Spleen (tissue), 11 donors: ENCODE measurements around the gene PPP1R13B. TPM values are rescaled to one million over a fixed set of nuclear protein-coding genes. Genes with fewer than 3 reads are reported as not detected.

Experiments used
- DNase-seq: peaks from one replicate; pipeline ENCODE4 v3.0.0-alpha.2; 2020
- H3K27ac ChIP-seq, 8 donors: fragments of 200-600 bp; sonication (generic) in 7 of 8; 1 replicate in 4 of 8; 2 replicates in 4 of 8; pipeline versions ENCODE4 v1.5.0 to v1.8.0; 2016 to 2021; ENCODE audit warnings: inconsistent platforms in 4 of 8, mild to moderate bottlenecking in 4 of 8, moderate library complexity in 1 of 8
- H3K27me3 ChIP-seq, 7 donors: fragments of 200-600 bp; sonication (generic) in 6 of 7; replicated peaks in 1 of 7; 1 replicate in 4 of 7; 2 replicates in 3 of 7; pipeline versions ENCODE4 v1.5.0 to v1.8.0; 2016 to 2021; ENCODE audit warnings: inconsistent platforms in 3 of 7, mild to moderate bottlenecking in 1 of 7
- H3K36me3 ChIP-seq, 6 donors: fragments of 200-600 bp; sonication (generic) in 5 of 6; 1 replicate in 4 of 6; 2 replicates in 2 of 6; pipeline versions ENCODE4 v1.5.0 to v1.8.0; 2016 to 2021; ENCODE audit warnings: inconsistent platforms in 2 of 6
- H3K4me1 ChIP-seq, 6 donors: fragments of 200-600 bp; sonication (generic) in 5 of 6; 1 replicate in 3 of 6; 2 replicates in 3 of 6; pipeline versions ENCODE4 v1.5.0 to v1.8.0; 2016 to 2021; ENCODE audit warnings: inconsistent platforms in 3 of 6
- H3K4me3 ChIP-seq, 8 donors: fragments of 200-600 bp; sonication (generic) in 7 of 8; 1 replicate in 4 of 8; 2 replicates in 4 of 8; pipeline versions ENCODE4 v1.5.0 to v1.8.0; 2016 to 2021; ENCODE audit warnings: inconsistent platforms in 4 of 8, mild to moderate bottlenecking in 4 of 8, moderate library complexity in 2 of 8
- H3K9me3 ChIP-seq, 8 donors: fragments of 200-600 bp; sonication (generic) in 7 of 8; 1 replicate in 4 of 8; 2 replicates in 4 of 8; pipeline versions ENCODE4 v1.5.0 to v1.8.0; 2016 to 2021; ENCODE audit warnings: inconsistent platforms in 4 of 8
- CTCF ChIP-seq, 11 experiments: fragments of 200-600 bp in 7 of 11; fragments of 450-650 bp in 4 of 11; sonication (generic) in 4 of 11; IDR thresholded peaks in 8 of 11; conservative IDR thresholded peaks in 3 of 11; 1 replicate in 7 of 11; 2 replicates in 4 of 11; pipeline versions ENCODE4 v1.4.0 to v1.8.0; 2016 to 2021; ENCODE audit warnings: antibody characterized with exemption in 11 of 11, inconsistent platforms in 4 of 11, mild to moderate bottlenecking in 1 of 11
- POLR2AphosphoS5 ChIP-seq, 3 donors: sonication (generic); formaldehyde crosslinking; IDR thresholded peaks; one replicate each; pipeline ENCODE4 v1.5.1; 2017; ENCODE audit warnings: antibody characterized with exemption in 3 of 3
- WGBS, 5 donors: extraction: QIAGEN DNeasy Blood & Tissue Kit in 3 of 5; methylation state at CpG; one replicate each; pipeline versions ENCODE4 v1.1.5 to v1.1.7; 2013 to 2018; 5-methylcytosine and 5-hydroxymethylcytosine counted together
- intact Hi-C: fragments of 100-400 bp; cut with DNase I; formaldehyde crosslinking; loops from one replicate; pipeline ENCODE4 v1.15.0; 2023; ENCODE audit warnings: low total_unique reads
- polyA plus RNA-seq, 3 donors: library from polyadenylated mRNA; stranded (reverse); fragments of 200-250 nt; gene quantifications; one replicate each; pipeline ENCODE4 v1.2.1, GENCODE V29; 2013
- small RNA-seq, 4 donors: library from RNA; depleted of rRNA; stranded (forward); fragments of <200 nt; gene quantifications; one replicate each; pipeline ENCODE3, GENCODE V24; 2016
- total RNA-seq, 7 donors: library from RNA; depleted of rRNA in 3 of 7; stranded (reverse); fragments of >200 nt in 3 of 7; fragmentation: NEBNext Ultra II Directional in 4 of 7; extraction: Animal tissue kit (Norgen Biotek cat#: 25700) in 4 of 7; gene quantifications; one replicate each; pipeline versions ENCODE4 v1.1.0 to v1.2.1, GENCODE V29; 2016 to 2021
- donor health status: healthy with polysubstance abuse.
- donor health status: DM: no; HTN: no; CAD: no; lungs with moderate emphysema.
- donor health status: DM: no; HTN: no; CAD: no.
- donor health status: Bipolar disorder and iron deficiency.
- donor health status: healthy.
- donor health status: DM: no; HTN: no; CAD: no.
- donor health status: DM: yes; HTN: yes; CAD: no.

PPP1R13B gene
- total and polyA plus RNA-seq, 10 donors = 5.7 to 95.3 (median 36.6) TPM

- Histone ChIP-seq H3K27ac (no peak overlapping the region), H3K4me3 (no peak overlapping the region), H3K27me3 (no peaks in the 10 kb centered on the region), H3K36me3 (peaks cover 6 to 100% (median 83%) of the 10 kb centered on the region in 6 donors), H3K4me1 (peaks cover 13 to 55% (median 26%) of the 10 kb centered on the region in 6 donors), H3K9me3 (no peaks in the 10 kb centered on the region)
- intact Hi-C loops = loop anchor here (10.0 kb wide), 1 partner anchor 110 kb away; no protein-coding TSS in a partner anchor
- DNase-seq = no peak
- TF ChIP-seq POLR2AphosphoS5 (IDR thresholded peaks at IDR 0.05) (peak in 1 of 3 donors; percentile 49), CTCF (IDR thresholded peaks at IDR 0.05 in 8 of 11, conservative IDR thresholded peaks at IDR 0.05 in 3 of 11) (no peak)
- 65 to 91% (median 84%) methylated on average over 5 to 6 of the region's 6 CpGs for WGBS, 5 donors
Observed at GRCh38 chr14:103684471-103684870, 162.9 kb downstream of the PPP1R13B start.

Small RNA genes within 50 kb of the gene (small RNA-seq; reads per million reads assigned to genes)
- gene RF00019 (0 reads per million in 4 donors), gene RF00280 (0 reads per million in 4 donors)

Other genes starting within 250 kb of the PPP1R13B start
- 100 to 1,000 TPM; 164 to 333 (median 239) TPM for gene KLC1, start 218.4 kb downstream of the PPP1R13B start, total RNA-seq
- gene KLC1, start 218.4 kb downstream of the PPP1R13B start, polyA plus RNA-seq = 100 to 1,000 TPM in 1 of 3 donors, 10 to 100 TPM in 2; 54.1 to 126 (median 75.9) TPM
- gene XRCC3, start 132.1 kb downstream of the PPP1R13B start, total RNA-seq = 10 to 100 TPM in 6 of 7 donors, 1 to 10 TPM in 1; 9.5 to 20.4 (median 16.7) TPM
- 10 to 100 TPM in 2 of 3 donors, 1 to 10 TPM in 1; 5.9 to 17.6 (median 11.8) TPM for gene XRCC3, start 132.1 kb downstream of the PPP1R13B start, polyA plus RNA-seq
- 10 to 100 TPM; 31.8 to 71.1 (median 47.8) TPM for gene ZFYVE21, start 131.8 kb downstream of the PPP1R13B start, total RNA-seq
- 10 to 100 TPM; 21.8 to 51.8 (median 24.2) TPM for gene ZFYVE21, start 131.8 kb downstream of the PPP1R13B start, polyA plus RNA-seq
- gene TDRD9, start 80.9 kb upstream of the PPP1R13B start, total RNA-seq = 10 to 100 TPM in 2 of 7 donors, 1 to 10 TPM in 5; 1.4 to 18.7 (median 8.8) TPM
- gene TDRD9, start 80.9 kb upstream of the PPP1R13B start, polyA plus RNA-seq = 1 to 10 TPM in 2 of 3 donors, under 1 TPM in 1; 0.70 to 3.8 (median 3.1) TPM
- gene RD3L, start 95.0 kb upstream of the PPP1R13B start, total RNA-seq = not detected
- gene RD3L, start 95.0 kb upstream of the PPP1R13B start, polyA plus RNA-seq = not detected
- under 1 TPM in 4 of 7 donors, not detected in 3; 0.09 to 0.28 (median 0.18) TPM for gene ASPG, start 238.1 kb upstream of the PPP1R13B start, total RNA-seq
- under 1 TPM; 0.05 to 0.67 (median 0.32) TPM for gene ASPG, start 238.1 kb upstream of the PPP1R13B start, polyA plus RNA-seq